ENCODE measurements around the gene CSNK1A1. TPM values are rescaled to one million over a fixed set of nuclear protein-coding genes. Genes with fewer than 3 reads are reported as not detected.

The CSNK1A1 gene
- total RNA-seq, 1 experiment from 2014 or later: 263 TPM

- H2AFZ ChIP-seq (ENCODE audit: low read depth, low read length, poor library complexity, severe bottlenecking): no peak overlapping the region
- intact Hi-C loops (cut with micrococcal nuclease): loop anchor here (5.0 kb wide), 1 partner anchor 36 kb away; no protein-coding TSS in a partner anchor
- H3K9ac ChIP-seq (ENCODE audit: low read length): no peak overlapping the region
- no peak overlapping the region for H3K4me3 ChIP-seq (replicated peaks in 1 of 2; ENCODE audit: low read depth in 1 of 2, low read length in 2 of 2)
- TF ChIP-seq CTCF (IDR thresholded peaks at IDR 0.05 in 2 of 3, conservative IDR thresholded peaks at IDR 0.05 in 1 of 3; ENCODE audit: borderline replicate concordance in 1 of 3, insufficient read depth in 1 of 3, low read depth in 2 of 3, low read length in 2 of 3) (no peak), ATF3 (IDR thresholded peaks at IDR 0.05) (no peak), JUND (IDR thresholded peaks at IDR 0.05) (no peak), YY1 (IDR thresholded peaks at IDR 0.05; ENCODE audit: extremely low read depth, insufficient replicate concordance, low read depth, low read length) (no peak), POLR2AphosphoS5 (IDR thresholded peaks at IDR 0.05; ENCODE audit: low read depth, low read length) (no peak), SRF (IDR thresholded peaks at IDR 0.05; ENCODE audit: low read depth) (no peak), EZH2 (IDR thresholded peaks at IDR 0.05) (no peak), FOSL1 (IDR thresholded peaks at IDR 0.05; ENCODE audit: low read depth) (no peak), EGR1 (IDR thresholded peaks at IDR 0.05; ENCODE audit: low read depth) (no peak), TCF7L2 (IDR thresholded peaks at IDR 0.05; ENCODE audit: borderline replicate concordance, extremely low read depth, insufficient read depth, insufficient read length) (no peak), ZFX (IDR thresholded peaks at IDR 0.05) (no peak), EZH2phosphoT487 (IDR thresholded peaks at IDR 0.05; ENCODE audit: borderline replicate concordance) (no peak)
- H3K79me2 ChIP-seq (ENCODE audit: insufficient read depth, low read length): peaks cover 8% of the 10 kb centered on the region
- DNase-seq (ENCODE audit: low read depth, low spot score) (no peak), ATAC-seq (no peak)
- TSS peak; percentile 9 for BruUV-seq (replicated peaks)
- no peak overlapping the region for H3K4me2 ChIP-seq (ENCODE audit: low read length)
- H3K9me2 ChIP-seq (ENCODE audit: insufficient read depth): no peaks in the 10 kb centered on the region
- H3K27ac ChIP-seq (ENCODE audit: low read depth, low read length): no peak overlapping the region
- ChIA-PET CTCF (no interaction called here), POLR2A (no interaction called here), RAD21 (ENCODE audit: low non-redundant PET in 1 of 2, low total read pairs in 2 of 2, uncharacterized antibody in 2 of 2, unreplicated experiment in 2 of 2) (no interaction called here)
- no peaks in the 10 kb centered on the region for H3K27me3 ChIP-seq (ENCODE audit: insufficient read depth, low read length)
- peaks cover 9% of the 10 kb centered on the region; the same call in 1 of the 2 replicates for H4K20me1 ChIP-seq (ENCODE audit: insufficient read depth)
- peaks cover 0 to 10% of the 10 kb centered on the region in 2 experiments; a peak in 1 of 4 replicates for H3K4me1 ChIP-seq (ENCODE audit: control insufficient read depth in 1 of 2, insufficient read depth in 2 of 2, low read length in 2 of 2)
- peaks cover 36 to 56% of the 10 kb centered on the region in 2 experiments for H3K36me3 ChIP-seq (ENCODE audit: control insufficient read depth in 1 of 2, insufficient read depth in 2 of 2, low read length in 2 of 2)
- H3K9me3 ChIP-seq (ENCODE audit: control insufficient read depth in 1 of 2, insufficient read depth in 1 of 2, low read depth in 1 of 2, low read length in 2 of 2): no peaks in the 10 kb centered on the region
These were observed 55.1 kb downstream of the CSNK1A1 start for GRCh38 chr5:149496166-149496565.
